Ishikawa (cell line): ENCODE results near the gene ZNF778.

Source experiments
- TAF1 ChIP-seq: IDR thresholded peaks from 2 replicates; pipeline ENCODE4 v1.6.1; 2012; ENCODE audit warnings: low read depth, mild to moderate bottlenecking
- YY1 ChIP-seq: IDR thresholded peaks from 2 replicates; pipeline ENCODE4 v1.6.1; 2012; ENCODE audit warnings: low read depth
- TF ChIP-seq, protein P1 (sequence below): IDR thresholded peaks from 2 replicates; pipeline ENCODE4 v1.6.1; 2012; ENCODE audit warnings: low read depth, mild to moderate bottlenecking

DNA sequence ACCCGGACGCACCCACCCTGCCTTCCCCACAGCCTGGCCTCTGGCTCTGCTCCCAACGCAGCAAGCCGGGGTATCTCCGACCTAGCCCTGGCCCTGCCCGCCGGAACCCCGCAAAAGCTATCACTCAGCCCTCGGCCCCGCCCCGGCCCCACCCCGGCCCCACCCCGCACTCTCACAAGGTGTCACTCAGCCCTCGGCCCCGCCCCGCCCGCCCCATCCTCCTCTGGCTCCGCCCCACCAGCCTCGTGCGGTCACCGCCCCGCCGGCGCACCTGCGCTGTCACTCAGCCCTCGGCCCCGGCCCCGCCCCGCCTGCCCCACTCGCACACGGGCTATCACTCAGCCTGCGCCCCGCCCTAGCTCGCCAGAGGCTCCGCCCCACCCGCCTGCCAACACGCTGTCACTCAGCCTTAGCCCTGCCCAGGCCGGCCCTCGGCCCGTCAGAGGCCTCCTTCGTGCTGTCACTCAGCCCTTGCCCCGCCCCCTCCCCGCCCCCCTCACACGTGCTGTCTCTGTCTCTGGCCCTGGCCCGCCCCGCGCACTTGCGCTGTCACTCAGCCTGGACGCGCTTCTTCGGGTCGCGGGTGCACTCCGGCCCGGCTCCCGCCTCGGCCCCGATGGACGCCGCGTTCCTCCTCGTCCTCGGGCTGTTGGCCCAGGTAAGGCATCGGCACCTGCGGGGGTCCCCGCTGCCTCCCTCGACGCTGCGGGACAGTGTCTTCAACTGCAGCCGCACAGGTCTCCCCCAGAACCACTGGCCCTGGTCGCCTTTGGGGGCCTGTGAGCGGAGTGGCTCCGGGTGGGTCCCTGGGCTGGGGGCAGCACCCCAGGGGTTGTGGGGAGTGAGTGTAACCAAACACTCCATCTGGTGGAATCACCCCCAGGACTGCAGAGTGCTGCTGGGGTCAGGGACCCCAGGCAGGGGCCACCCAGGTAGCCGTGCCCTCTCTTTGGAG is 46.0 kb upstream of the ZNF778 start, which contains the start of gene CDH15:
- TF ChIP-seq, protein P1, sequence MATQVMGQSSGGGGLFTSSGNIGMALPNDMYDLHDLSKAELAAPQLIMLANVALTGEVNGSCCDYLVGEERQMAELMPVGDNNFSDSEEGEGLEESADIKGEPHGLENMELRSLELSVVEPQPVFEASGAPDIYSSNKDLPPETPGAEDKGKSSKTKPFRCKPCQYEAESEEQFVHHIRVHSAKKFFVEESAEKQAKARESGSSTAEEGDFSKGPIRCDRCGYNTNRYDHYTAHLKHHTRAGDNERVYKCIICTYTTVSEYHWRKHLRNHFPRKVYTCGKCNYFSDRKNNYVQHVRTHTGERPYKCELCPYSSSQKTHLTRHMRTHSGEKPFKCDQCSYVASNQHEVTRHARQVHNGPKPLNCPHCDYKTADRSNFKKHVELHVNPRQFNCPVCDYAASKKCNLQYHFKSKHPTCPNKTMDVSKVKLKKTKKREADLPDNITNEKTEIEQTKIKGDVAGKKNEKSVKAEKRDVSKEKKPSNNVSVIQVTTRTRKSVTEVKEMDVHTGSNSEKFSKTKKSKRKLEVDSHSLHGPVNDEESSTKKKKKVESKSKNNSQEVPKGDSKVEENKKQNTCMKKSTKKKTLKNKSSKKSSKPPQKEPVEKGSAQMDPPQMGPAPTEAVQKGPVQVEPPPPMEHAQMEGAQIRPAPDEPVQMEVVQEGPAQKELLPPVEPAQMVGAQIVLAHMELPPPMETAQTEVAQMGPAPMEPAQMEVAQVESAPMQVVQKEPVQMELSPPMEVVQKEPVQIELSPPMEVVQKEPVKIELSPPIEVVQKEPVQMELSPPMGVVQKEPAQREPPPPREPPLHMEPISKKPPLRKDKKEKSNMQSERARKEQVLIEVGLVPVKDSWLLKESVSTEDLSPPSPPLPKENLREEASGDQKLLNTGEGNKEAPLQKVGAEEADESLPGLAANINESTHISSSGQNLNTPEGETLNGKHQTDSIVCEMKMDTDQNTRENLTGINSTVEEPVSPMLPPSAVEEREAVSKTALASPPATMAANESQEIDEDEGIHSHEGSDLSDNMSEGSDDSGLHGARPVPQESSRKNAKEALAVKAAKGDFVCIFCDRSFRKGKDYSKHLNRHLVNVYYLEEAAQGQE = no peak
- TF ChIP-seq YY1 (no peak), TAF1 (no peak)
